HG03175 (cell line): ENCODE results near the gene GAL3ST2.
"Not testable (repeated sequence)": the region's sequence is repeated elsewhere in the genome, so short reads cannot be mapped to it uniquely, and the experiment has no call there.

Experiments
- ATAC-seq: cut with Tn5 transposase; IDR thresholded peaks from one replicate; pipeline ENCODE4 v1.9.1; 2021; ENCODE audit warnings: mild to moderate bottlenecking, moderate library complexity; ENCODE audit not compliant: unreplicated experiment

Gene GAL3ST2

GRCh38 chr2:241806217-241806616 is 29.6 kb downstream of the GAL3ST2 start:
- not testable (repeated sequence) for ATAC-seq

DNA sequence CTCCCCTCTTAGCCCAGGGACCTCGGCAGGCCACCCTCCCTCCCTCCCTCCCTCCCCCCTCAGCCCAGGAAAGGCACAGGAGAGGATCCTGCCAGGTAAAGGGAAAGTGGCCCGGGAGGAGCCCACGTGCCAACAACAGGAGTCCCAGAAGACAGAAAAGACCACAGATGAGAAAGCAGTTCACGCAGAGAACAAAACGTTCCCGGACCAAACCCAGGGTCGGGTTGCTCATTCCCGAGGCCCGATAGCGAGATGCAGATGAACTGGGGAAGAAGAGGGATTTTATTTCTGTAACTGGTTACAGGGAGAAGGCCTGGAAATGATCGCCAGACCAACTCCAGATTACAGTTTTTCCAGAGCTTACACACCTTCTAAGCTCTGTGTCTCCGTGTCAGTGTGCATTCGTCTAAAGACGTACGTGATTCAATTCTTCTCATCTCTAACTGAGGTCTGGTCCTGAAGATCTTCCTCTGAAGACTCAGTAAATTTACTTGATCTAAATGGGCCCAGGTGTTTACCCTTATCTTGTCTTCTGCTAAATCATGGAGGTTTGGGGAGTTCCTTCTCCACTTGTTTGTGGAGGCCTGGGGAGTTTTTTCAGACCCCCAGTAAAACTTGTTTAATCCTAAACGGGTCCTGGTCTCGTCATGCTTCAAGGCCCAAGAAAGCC is 31.6 kb downstream of the GAL3ST2 start:
- no peak for ATAC-seq

GRCh38 chr2:241808721-241809382 is 32.2 kb downstream of the GAL3ST2 start, which contains the start of gene NEU4:
Gene NEU4 (plus strand): TSS chr2:241809193. CDS start chr2:241814485, 5,292 bp downstream.
- ATAC-seq, result no peak

GRCh38 chr2:241809383-241810306 is 33.0 kb downstream of the GAL3ST2 start:
- ATAC-seq, result no peak

GRCh38 chr2:241810307-241811200 is 33.9 kb downstream of the GAL3ST2 start:
- no peak for ATAC-seq

DNA sequence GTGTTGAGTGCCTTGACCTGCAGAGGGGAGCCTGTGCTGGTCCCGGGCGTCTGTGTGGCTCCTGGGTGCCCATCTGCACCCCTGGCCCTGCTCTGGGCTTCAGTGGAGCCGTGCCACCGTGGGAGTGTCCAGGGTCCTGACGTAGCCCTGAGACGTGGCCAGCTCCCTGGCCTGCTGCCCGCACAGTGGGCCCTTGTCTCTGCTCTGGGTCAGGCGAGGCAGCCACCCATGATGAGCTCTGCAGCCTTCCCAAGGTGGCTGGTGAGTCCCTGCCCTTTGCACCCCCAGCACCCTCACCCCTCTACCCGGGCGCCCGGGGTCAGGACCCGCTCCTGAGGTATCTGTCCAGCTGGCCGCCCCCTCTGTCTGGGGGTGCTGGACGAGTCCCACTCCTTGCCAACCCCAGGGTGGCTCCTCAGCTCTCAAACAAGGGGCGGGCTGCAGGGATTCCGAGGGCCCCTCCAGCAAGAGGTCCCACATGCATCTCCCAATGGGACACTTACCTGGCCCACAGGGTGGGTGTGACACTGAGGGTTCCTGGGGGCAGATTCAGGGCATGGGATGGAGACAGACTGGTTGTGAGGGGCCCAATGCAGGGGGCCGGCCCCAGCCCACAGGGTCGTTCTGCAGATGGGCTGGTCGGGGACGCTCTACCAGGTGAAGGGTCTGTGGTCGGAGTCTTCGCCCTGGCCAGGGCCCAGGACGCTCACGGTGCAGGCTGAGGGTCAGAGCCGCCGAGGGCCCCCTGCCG is 34.8 kb downstream of the GAL3ST2 start:
- no peak for ATAC-seq

DNA sequence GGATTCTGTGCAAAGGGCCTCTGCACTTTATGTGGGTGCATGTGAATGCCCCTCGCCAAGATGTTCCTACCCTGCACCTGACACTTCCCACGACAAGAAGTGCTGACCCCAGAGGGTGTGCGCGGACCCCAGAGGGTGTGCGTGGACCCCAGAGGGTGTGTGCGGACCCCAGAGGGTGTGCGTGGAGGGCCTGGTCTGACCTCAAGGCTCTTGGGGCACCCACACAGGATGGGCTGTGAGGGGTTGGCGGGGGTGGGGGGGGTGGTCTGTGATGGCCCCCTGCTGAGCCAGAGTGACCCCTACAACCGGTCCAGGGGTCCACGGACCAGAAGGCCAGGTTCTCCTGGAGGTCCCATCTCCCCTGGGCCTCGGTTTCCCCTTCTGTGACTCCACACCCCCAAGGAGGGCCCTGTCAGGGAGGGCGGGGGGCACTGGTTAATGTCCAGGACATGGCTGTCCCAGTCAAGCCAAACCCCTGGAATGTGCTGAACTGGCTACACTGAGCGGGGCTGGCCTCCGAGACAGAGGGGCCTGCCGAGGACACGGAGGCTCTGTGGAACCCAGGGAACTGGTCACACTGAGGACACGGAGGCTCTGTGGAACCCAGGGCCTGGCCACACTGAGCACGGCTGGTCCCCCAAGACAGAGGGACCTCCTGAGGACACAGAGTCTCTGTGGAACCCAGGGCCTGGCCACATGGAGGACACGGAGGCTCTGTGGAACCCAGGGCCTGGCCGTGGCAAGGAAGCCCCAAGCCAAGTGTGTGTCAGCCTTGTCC is 35.5 kb downstream of the GAL3ST2 start:
- ATAC-seq, result no peak

DNA sequence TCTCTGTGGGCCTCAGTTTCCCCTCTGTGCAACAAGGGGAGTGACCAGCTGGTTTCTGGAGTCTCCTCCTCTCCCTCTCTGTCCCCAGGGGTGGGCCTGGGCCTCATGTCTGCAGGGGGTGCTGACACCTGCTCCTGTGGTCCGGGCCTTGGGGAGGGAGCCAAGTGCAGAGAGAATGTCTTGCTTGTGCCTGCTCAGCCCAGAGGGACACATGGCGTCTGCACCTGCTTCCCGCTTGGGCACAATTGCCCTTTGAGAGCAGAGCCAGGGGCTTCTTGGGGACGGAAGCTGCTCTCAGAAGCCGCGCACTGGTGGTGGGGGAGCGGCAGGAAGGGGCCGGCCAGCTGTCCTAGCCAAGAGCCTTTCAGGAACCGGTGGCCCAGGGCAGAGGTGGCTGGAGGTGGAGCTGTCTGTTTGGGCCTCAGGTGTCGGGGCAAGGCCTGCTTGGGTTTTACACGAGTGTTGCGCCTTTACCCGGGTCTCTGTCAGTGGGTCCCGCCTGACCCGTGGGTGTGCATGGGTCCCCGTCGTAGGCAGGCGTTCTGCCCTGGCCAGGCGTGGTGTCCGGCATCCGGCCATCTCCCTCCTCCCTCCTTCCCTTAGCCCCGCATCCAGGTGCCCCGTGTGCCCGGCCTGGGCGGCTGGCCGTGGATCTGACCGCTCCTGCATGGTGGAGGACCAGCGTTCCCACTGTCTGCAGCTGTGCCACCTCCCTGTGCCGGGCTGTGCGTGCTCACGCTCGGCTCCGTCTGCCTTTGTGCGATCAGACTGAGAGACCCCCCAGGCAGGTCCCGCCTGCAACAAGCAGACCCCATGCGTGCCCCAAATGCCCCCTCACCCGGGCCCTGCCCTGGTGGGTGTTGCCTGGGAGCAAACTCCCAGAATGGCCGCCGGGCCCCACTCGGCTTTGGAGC is 36.4 kb downstream of the GAL3ST2 start:
- ATAC-seq, result no peak

DNA sequence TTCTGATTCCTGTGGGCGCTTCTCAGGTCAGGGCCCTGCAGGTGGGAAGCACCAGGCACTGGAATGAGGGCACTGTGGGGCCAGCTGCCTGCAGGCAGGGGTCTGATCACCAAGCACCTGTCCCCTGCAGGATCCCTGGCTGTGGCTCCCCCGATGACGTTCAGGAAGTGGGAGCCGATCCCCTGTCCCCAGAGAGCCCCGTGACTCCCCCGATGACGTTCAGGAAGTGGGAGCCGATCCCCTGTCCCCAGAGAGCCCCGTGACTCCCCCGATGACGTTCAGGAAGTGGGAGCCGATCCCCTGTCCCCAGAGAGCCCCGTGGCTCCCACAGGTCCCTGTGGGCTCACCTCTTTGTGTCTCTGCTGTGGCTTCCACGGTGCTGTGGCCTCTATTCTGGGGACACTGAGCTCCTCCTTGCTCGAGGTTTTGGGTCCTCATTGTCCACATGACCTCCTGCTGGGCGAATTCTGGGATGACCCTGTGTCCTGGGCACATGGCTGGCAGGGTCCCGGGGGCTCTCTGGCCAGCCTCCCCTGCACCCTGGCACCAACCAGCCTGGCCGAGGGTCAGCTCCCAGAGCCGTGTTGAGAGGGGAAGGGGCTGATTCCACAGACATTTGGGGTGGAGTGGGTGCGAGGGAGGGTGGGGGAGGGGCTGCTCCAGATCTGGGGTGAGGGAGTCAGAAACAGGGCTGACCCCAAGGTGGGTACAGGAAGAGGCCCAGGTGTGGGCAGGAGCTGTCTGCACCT is 37.2 kb downstream of the GAL3ST2 start:
- ATAC-seq, result no peak

DNA sequence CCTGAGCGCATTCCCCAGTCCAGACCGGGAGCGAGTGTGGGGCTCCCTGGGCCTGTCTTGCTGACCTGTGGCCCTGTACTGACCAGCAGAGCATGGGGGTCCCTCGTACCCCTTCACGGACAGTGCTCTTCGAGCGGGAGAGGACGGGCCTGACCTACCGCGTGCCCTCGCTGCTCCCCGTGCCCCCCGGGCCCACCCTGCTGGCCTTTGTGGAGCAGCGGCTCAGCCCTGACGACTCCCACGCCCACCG is 37.7 kb downstream of the GAL3ST2 start:
- no peak for ATAC-seq

DNA sequence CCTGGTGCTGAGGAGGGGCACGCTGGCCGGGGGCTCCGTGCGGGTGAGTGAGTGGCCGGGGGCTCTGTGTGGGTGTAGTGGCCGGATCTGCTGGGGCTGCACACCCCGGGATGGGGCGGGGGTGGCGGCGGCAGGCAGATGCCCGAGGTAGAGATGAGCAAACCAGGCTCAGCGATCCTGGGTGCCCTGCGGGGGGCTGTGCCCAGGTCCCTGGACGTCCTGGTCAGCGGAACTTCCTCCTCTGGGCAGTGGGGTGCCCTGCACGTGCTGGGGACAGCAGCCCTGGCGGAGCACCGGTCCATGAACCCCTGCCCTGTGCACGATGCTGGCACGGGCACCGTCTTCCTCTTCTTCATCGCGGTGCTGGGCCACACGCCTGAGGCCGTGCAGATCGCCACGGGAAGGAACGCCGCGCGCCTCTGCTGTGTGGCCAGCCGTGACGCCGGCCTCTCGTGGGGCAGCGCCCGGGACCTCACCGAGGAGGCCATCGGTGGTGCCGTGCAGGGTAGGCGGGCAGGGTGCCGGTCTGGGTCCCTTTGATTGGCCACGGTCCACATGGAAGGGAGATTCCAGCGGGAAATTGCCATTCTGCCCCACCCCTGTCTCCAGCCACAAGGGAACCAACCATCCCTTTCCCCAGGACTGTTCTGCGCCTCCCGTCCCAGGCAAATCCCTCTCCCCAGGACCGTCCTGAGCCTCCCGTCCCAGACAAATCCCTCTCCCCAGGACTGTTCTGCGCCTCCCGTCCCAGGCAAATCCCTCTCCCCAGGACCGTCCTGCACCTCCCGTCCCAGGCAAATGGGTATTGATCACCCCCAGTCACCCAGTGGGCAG is 38.2 kb downstream of the GAL3ST2 start:
- no peak for ATAC-seq

DNA sequence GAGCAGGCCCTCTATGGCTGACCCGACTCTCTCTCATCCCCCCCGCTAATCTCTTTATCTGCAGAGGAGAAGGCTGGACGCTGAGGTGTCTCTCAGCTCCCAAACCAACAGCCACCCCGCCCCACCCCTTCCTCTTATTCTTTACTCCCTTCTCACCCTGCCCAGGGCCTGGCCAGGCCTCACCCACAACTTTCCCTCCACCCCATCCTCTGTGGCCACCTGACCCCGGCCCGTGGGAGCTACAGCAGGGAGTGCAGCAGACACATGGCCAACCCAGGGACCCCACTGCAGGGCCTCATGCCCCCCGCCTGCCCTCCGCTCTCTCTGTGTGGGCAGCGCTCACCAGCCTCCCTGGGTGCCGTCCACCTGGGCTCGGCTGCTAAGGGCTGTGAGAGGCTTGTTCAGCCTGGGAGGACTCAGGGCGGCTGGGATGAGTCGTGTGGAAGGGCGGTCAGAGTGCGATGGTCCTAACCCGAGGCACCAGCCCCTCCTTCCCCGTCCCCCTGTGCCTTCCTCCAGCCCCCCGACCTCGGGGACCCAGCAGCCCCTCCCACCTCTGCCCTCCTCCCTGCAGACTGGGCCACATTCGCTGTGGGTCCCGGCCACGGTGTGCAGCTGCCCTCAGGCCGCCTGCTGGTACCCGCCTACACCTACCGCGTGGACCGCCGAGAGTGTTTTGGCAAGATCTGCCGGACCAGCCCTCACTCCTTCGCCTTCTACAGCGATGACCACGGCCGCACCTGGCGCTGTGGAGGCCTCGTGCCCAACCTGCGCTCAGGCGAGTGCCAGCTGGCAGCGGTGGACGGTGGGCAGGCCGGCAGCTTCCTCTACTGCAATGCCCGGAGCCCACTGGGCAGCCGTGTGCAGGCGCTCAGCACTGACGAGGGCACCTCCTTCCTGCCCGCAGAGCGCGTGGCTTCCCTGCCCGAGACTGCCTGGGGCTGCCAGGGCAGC is 39.1 kb downstream of the GAL3ST2 start:
- no peak for ATAC-seq

DNA sequence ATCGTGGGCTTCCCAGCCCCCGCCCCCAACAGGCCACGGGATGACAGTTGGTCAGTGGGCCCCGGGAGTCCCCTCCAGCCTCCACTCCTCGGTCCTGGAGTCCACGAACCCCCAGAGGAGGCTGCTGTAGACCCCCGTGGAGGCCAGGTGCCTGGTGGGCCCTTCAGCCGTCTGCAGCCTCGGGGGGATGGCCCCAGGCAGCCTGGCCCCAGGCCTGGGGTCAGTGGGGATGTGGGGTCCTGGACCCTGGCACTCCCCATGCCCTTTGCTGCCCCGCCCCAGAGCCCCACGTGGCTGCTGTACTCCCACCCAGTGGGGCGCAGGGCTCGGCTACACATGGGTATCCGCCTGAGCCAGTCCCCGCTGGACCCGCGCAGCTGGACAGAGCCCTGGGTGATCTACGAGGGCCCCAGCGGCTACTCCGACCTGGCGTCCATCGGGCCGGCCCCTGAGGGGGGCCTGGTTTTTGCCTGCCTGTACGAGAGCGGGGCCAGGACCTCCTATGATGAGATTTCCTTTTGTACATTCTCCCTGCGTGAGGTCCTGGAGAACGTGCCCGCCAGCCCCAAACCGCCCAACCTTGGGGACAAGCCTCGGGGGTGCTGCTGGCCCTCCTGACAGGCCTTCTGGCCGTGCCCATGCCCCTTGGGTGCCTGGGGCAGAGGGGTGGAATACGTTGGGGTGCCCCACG is 40.0 kb downstream of the GAL3ST2 start:
- ATAC-seq, result no peak

GRCh38 chr2:241817126-241817820 is 40.7 kb downstream of the GAL3ST2 start:
- ATAC-seq, result no peak
